ENCODE results near the gene SFXN5.
"Not testable (repeated sequence)": the region's sequence is repeated elsewhere in the genome, so short reads cannot be mapped to it uniquely, and the experiment has no call there.

SFXN5 gene

DNA sequence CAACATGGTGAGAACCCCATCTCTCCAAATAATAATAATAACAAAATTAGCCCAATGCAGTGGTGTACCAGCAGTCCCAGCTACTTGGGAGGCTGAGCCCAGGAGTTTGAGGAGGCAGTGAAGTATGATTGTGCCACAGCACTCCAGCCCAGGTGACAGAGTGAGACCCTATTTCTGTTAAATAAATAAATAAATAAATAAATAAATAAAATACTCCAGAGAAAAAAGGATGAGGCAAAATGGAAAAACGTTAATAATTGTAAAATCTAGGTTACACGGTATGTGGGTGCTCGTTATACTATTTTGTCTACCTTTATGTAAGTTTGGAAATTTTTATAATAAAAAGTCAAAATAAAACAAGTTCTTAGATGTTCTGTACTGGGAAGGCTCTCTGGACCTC is 162.8 kb downstream of the SFXN5 start:
- TF ChIP-seq, protein P1, sequence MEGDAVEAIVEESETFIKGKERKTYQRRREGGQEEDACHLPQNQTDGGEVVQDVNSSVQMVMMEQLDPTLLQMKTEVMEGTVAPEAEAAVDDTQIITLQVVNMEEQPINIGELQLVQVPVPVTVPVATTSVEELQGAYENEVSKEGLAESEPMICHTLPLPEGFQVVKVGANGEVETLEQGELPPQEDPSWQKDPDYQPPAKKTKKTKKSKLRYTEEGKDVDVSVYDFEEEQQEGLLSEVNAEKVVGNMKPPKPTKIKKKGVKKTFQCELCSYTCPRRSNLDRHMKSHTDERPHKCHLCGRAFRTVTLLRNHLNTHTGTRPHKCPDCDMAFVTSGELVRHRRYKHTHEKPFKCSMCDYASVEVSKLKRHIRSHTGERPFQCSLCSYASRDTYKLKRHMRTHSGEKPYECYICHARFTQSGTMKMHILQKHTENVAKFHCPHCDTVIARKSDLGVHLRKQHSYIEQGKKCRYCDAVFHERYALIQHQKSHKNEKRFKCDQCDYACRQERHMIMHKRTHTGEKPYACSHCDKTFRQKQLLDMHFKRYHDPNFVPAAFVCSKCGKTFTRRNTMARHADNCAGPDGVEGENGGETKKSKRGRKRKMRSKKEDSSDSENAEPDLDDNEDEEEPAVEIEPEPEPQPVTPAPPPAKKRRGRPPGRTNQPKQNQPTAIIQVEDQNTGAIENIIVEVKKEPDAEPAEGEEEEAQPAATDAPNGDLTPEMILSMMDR (IDR thresholded peaks at IDR 0.05; ENCODE audit: extremely low read depth, missing control alignments), result no peak

DNA sequence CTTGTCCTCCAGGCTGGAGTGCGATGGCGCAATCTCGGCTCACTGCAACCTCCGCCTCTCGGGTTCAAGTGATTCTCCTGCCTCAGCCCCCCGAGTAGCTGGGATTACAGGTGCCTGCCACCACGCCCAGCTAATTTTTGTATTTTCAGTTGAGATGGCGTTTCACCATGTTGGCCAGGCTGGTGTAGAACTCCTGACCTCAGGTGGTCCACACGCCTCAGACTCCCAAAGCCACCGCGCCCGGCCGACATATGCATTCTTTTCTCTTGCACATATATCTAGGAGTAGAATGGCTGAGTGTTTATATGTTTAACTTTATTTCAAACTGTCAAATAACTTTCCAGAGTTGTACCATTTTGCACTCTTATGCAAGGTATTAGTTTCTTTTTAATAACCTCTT is 164.1 kb downstream of the SFXN5 start:
- DNase-seq (ENCODE audit: low spot score), result not testable (repeated sequence)

More for the DNA sequence above, 162.8 kb downstream of the SFXN5 start:
- DNase-seq (ENCODE audit: low spot score), result no peak

DNA sequence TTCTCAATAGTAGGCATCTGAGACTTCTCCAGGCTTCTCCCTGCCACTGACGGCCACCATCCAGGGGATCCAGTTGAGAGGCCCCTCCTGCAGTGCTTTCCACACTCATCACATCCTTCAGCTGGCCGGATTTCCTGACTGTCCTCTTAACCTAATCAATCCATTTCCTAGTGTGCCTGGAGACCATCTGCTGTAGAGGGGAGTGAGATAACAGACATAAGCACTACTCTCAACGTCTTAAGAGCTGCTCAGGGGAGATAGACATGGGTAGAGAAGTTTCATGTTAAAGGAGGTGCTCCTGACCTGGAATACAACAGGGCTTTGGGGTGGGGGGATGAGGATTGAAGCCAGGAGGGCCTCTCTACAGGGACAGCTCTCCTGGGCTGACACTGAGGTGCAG is 170.1 kb downstream of the SFXN5 start:
- no peak for DNase-seq (ENCODE audit: low spot score)
- TF ChIP-seq, protein P1 (IDR thresholded peaks at IDR 0.05; ENCODE audit: extremely low read depth, missing control alignments), result no peak

DNA sequence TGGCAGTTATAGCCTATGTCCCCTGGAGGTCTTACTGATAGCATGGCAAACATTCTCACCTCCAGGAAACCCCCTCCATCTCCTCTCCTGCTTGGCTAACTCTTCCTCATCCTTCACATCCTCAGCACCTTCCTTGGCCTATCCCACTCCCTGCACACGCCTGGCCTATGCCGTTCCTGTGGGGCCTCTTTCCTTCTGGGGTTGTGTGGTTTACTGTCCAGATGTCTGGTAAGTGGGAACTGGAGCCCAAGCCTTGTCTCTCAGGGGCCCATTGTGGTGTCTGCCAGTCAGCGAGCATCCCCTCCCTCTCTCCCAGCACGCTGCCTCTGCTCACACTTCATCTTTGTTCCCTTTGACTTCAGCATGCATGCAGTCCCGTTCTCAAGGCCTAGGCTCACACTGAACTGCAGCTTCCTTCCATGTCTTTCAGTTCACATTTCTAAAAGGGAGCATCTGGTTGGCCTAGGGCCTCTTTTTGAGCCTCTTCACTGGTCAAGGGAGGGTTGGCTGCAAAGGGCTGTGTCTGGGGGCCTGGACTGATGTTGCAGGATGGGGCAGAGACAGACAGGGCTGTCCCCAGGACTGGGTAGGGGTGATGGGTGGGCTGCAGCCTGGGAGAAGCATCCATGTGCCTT is 171.2 kb downstream of the SFXN5 start:
- TF ChIP-seq, protein P1 (IDR thresholded peaks at IDR 0.05; ENCODE audit: extremely low read depth, missing control alignments), result no peak
- no peak for DNase-seq (ENCODE audit: low spot score)

DNA sequence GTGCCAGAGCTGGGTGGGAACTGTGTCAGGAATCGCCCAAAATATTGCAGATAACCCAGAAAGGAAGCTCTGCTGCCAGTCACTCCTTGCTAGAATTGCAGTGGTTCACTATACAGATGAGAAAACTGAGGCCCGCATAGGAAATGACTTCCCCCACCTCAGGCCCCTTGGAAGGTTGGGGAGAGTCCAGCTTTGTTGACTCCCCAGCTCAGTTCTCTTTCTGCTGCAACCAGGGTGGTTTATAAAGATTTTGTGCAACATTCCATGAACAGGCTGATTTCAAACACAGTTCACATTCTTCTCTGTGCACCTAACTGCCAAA is 173.0 kb downstream of the SFXN5 start:
- DNase-seq (ENCODE audit: low spot score), result no peak
- TF ChIP-seq, protein P1 (IDR thresholded peaks at IDR 0.05; ENCODE audit: extremely low read depth, missing control alignments), result no peak

DNA sequence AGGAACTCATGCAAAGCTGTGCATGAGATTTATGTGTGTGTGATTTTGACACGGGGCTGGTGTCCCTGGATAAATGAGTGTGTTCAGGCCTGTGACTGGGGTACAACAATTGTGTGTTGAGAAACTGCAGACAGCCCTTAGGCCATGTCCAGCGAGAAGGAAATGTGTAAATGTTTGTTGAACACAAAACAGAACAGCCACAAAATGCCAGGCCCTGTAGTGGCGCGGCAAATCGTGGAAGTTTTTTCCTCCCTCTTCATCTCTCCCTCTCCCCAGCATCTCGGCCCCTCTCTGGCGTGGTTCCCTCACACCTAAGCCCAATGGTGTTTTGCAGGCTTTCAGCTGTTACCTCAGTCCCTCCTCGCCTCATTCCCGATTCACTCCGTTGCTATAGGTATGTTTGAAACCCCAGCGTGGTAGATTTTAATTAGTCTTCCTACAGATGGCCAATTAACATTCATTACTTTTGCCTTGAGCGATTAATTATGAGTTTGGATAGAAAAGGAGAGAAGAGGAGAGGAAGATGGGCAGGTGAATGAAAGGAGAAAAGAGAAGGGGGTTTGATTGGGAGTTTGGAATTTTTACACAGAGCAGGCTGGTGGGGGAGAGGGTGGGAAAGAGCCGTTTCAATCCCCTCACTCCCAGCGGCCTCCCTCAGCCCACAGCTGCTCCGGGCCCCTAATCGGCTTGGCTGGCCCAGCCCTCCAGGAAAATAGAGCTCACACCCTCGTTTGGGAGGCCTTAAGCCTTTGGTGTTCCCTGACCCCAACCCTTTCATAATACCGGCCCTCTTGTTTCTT is 173.5 kb downstream of the SFXN5 start:
- DNase-seq (ENCODE audit: low spot score), result no peak
- TF ChIP-seq, protein P1 (IDR thresholded peaks at IDR 0.05; ENCODE audit: extremely low read depth, missing control alignments), result no peak

DNA sequence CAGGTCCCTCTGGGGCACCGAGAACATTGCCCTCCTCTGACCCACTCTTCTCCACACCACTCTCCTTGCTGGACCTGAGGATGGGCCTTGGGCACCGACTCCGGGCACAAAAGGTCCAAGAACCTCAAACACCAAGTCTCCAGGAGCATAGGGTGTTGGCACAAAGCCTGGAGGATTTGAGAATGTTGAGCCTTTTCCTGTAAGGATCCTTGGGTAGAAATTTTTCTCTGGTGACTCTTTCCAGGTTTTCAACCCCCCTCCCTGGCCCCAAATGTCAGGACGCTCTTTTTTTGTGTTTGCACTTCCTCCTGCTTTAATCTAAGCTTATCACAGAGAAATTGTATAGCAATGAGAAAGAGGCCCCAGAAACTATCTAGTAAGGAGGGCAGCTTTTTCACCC is 175.1 kb downstream of the SFXN5 start:
- TF ChIP-seq, protein P1 (IDR thresholded peaks at IDR 0.05; ENCODE audit: extremely low read depth, missing control alignments), result no peak
- no peak for DNase-seq (ENCODE audit: low spot score)

Measured in GM20000 (cell line).